Measurements from ENCODE around the gene MAML3.

The MAML3 gene

GRCh38 chr4:139797287-139797686 lies 356.7 kb downstream of the MAML3 start:
- no peak for DNase-seq

- DNase-seq, result no peak
Observed at GRCh38 chr4:139795527-139796314, 358.3 kb downstream of the MAML3 start.

- DNase-seq, result no peak
Observed at GRCh38 chr4:139794158-139794954, 359.6 kb downstream of the MAML3 start.

- DNase-seq, result no peak
Observed at GRCh38 chr4:139791681-139792080, 362.3 kb downstream of the MAML3 start.

- DNase-seq, result no peak
Observed at GRCh38 chr4:139790291-139790690, 363.7 kb downstream of the MAML3 start.

GRCh38 chr4:139789096-139789654 lies 364.8 kb downstream of the MAML3 start:
- DNase-seq, result no peak

GRCh38 chr4:139786494-139787354 lies 367.3 kb downstream of the MAML3 start:
- DNase-seq, result no peak

- DNase-seq, result no peak
Observed at GRCh38 chr4:139785356-139785755, 368.6 kb downstream of the MAML3 start.

- no peak for DNase-seq
Observed at GRCh38 chr4:139783741-139784484, 370.1 kb downstream of the MAML3 start.

- DNase-seq, result no peak
Observed at GRCh38 chr4:139782926-139783522, 371.0 kb downstream of the MAML3 start.

- DNase-seq, result no peak
Observed at GRCh38 chr4:139781066-139781465, 372.9 kb downstream of the MAML3 start.

- no peak for DNase-seq
Observed at GRCh38 chr4:139779691-139780090, 374.3 kb downstream of the MAML3 start.

- DNase-seq, result no peak
Observed at GRCh38 chr4:139777757-139778156, 376.2 kb downstream of the MAML3 start.

- DNase-seq, result no peak
Observed at GRCh38 chr4:139776235-139776634, 377.7 kb downstream of the MAML3 start.

GRCh38 chr4:139774759-139775487 lies 379.1 kb downstream of the MAML3 start:
- no peak for DNase-seq

- DNase-seq, result no peak
Observed at GRCh38 chr4:139773560-139774318, 380.2 kb downstream of the MAML3 start.

- DNase-seq, result no peak
Observed at GRCh38 chr4:139770361-139770760, 383.6 kb downstream of the MAML3 start.

GRCh38 chr4:139769364-139769763 lies 384.6 kb downstream of the MAML3 start:
- DNase-seq, result no peak

GRCh38 chr4:139768896-139769295 lies 385.1 kb downstream of the MAML3 start:
- DNase-seq, result no peak

GRCh38 chr4:139768366-139768765 lies 385.6 kb downstream of the MAML3 start:
- DNase-seq, result no peak
